IMR-90 (cell line): ENCODE data around the gene LRFN2.

Source experiments
- CEBPB ChIP-seq: IDR thresholded peaks from 2 replicates; pipeline ENCODE4 v1.6.1; 2012; ENCODE audit warnings: low read depth, low read length, improper control_type of control experiment
- FOS ChIP-seq: fragments of 150-350 bp; IDR thresholded peaks from 2 replicates; pipeline ENCODE4 v1.6.1; 2016; ENCODE audit warnings: low read depth, low read length
- MAZ ChIP-seq: IDR thresholded peaks from 2 replicates; pipeline ENCODE4 v1.6.1; 2012; ENCODE audit warnings: low read depth, mild to moderate bottlenecking, low read length, improper control_type of control experiment, moderate library complexity, borderline replicate concordance
- POLR2A ChIP-seq: IDR thresholded peaks from 2 replicates; pipeline ENCODE4 v1.6.1; 2012; ENCODE audit warnings: mild to moderate bottlenecking, low read depth, low read length
- RAD21 ChIP-seq: IDR thresholded peaks from 2 replicates; pipeline ENCODE4 v1.6.1; 2012; ENCODE audit warnings: low read length, improper control_type of control experiment
- RCOR1 ChIP-seq: IDR thresholded peaks from 2 replicates; pipeline ENCODE4 v1.6.1; 2012; ENCODE audit warnings: mild to moderate bottlenecking, low read length, improper control_type of control experiment; ENCODE audit not compliant: insufficient replicate concordance
- RFX5 ChIP-seq: IDR thresholded peaks from 2 replicates; pipeline ENCODE4 v1.8.0; 2012; ENCODE audit warnings: low read depth, mild to moderate bottlenecking, low read length, moderate library complexity
- SMC3 ChIP-seq: fragments of 150-350 bp; IDR thresholded peaks from 2 replicates; pipeline ENCODE4 v1.6.1; 2016; ENCODE audit warnings: low read depth, mild to moderate bottlenecking, antibody characterized with exemption, low read length, moderate library complexity
- TF ChIP-seq, protein P1 (sequence below): fragments of 150-350 bp; IDR thresholded peaks from 2 replicates; pipeline ENCODE4 v1.6.1; 2016; ENCODE audit warnings: low read depth, mild to moderate bottlenecking, low read length, moderate library complexity, borderline replicate concordance
- TF ChIP-seq, protein P2 (sequence below): conservative IDR thresholded peaks from 2 replicates; pipeline ENCODE4 v1.5.1; 2012; ENCODE audit warnings: mild to moderate bottlenecking, low read depth, low read length, improper control_type of control experiment
- TF ChIP-seq, protein P3 (sequence below): fragments of 150-350 bp; IDR thresholded peaks from 2 replicates; pipeline ENCODE4 v1.6.1; 2017; ENCODE audit warnings: mild to moderate bottlenecking, antibody characterized with exemption, low read length, low read depth

- TF ChIP-seq, protein P1, sequence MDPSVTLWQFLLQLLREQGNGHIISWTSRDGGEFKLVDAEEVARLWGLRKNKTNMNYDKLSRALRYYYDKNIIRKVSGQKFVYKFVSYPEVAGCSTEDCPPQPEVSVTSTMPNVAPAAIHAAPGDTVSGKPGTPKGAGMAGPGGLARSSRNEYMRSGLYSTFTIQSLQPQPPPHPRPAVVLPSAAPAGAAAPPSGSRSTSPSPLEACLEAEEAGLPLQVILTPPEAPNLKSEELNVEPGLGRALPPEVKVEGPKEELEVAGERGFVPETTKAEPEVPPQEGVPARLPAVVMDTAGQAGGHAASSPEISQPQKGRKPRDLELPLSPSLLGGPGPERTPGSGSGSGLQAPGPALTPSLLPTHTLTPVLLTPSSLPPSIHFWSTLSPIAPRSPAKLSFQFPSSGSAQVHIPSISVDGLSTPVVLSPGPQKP = no peak
- TF ChIP-seq POLR2A = no peak
- TF ChIP-seq RCOR1 = no peak
- TF ChIP-seq CEBPB = no peak
- TF ChIP-seq, protein P2, sequence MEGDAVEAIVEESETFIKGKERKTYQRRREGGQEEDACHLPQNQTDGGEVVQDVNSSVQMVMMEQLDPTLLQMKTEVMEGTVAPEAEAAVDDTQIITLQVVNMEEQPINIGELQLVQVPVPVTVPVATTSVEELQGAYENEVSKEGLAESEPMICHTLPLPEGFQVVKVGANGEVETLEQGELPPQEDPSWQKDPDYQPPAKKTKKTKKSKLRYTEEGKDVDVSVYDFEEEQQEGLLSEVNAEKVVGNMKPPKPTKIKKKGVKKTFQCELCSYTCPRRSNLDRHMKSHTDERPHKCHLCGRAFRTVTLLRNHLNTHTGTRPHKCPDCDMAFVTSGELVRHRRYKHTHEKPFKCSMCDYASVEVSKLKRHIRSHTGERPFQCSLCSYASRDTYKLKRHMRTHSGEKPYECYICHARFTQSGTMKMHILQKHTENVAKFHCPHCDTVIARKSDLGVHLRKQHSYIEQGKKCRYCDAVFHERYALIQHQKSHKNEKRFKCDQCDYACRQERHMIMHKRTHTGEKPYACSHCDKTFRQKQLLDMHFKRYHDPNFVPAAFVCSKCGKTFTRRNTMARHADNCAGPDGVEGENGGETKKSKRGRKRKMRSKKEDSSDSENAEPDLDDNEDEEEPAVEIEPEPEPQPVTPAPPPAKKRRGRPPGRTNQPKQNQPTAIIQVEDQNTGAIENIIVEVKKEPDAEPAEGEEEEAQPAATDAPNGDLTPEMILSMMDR = no peak
- no peak for TF ChIP-seq RFX5
- TF ChIP-seq, protein P3, sequence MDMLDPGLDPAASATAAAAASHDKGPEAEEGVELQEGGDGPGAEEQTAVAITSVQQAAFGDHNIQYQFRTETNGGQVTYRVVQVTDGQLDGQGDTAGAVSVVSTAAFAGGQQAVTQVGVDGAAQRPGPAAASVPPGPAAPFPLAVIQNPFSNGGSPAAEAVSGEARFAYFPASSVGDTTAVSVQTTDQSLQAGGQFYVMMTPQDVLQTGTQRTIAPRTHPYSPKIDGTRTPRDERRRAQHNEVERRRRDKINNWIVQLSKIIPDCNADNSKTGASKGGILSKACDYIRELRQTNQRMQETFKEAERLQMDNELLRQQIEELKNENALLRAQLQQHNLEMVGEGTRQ = no peak
- TF ChIP-seq FOS = no peak
- no peak for TF ChIP-seq MAZ
- TF ChIP-seq SMC3 = no peak
- TF ChIP-seq RAD21 = no peak
These were observed 17.8 kb downstream of the LRFN2 start for GRCh38 chr6:40569162-40569910.
